Measurements from ENCODE around the gene LRRN2. TPM values are rescaled to one million over a fixed set of nuclear protein-coding genes. Genes with fewer than 3 reads are reported as not detected.
A peak's percentile ranks its signal among the peaks of the same experiment; 100 is the strongest.

LRRN2 gene
- total RNA-seq, 4 donors from 2014 or later: 2.0 to 8.6 (median 3.9) TPM

DNA sequence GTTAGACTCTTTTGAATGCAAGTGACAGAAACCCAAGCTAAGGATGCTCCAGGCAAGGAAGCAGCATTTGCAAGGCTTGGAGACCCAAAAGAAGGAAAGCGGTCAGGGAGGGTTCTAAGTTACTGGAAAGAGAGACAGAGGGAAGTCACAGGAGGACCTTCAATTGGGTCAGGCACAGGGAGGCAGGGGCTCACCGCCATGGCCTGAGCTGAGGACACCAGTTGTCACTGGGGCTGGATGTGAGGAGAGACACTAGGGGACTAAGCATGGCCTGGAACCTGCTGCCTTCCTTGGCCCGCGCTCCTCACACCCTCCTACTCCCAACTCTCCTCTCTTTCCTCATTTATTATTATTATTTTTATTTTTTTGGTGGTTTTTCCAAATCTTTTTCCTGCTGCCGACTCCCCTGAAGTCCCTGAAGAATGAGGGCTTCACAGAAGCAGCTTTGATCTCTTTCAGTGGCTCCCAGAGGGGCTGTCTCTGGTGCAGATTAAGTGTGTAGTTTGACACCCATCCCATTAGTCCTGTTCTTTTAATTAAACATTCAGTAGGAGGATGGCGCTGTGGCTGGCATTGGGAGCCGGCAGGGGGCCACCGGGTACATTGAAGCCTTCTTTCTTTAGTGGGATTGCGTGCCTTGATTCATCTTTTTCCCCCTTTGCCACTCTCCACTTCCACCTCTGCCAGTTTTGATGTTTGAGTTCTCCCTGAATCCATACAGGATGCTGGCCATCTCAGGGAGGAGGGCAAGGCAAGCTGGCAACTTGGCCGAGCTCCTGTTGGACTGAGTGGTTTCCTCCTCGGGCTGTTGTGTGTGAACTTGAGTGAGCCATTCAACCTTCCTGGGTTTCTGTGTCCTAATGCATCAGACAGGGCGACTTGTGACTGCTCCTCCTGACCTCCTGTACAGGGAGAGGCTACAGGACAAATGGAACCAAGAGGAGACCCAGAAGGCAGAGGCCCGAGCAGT lies 110.0 kb downstream of the LRRN2 start:
- Histone ChIP-seq H3K27me3 (no peaks in the 10 kb centered on the region), H3K27ac (peak overlapping the region in 1 of 3 donors; percentile 64), H3K4me1 (peaks cover 10 to 24% of the 10 kb centered on the region in 2 donors), H3K9me3 (no peaks in the 10 kb centered on the region), H3K4me3 (replicated peaks in 1 of 3) (no peak overlapping the region), H3K36me3 (no peaks in the 10 kb centered on the region)
- no peak for DNase-seq
- intact Hi-C loops (cut with DNase I): loop anchor here (10.0 kb wide), 1 partner anchor 189 kb away; no protein-coding TSS in a partner anchor
- 87 to 89% methylated on average over 13 of the region's 13 CpGs for WGBS, 2 donors
- TF ChIP-seq, protein P1, sequence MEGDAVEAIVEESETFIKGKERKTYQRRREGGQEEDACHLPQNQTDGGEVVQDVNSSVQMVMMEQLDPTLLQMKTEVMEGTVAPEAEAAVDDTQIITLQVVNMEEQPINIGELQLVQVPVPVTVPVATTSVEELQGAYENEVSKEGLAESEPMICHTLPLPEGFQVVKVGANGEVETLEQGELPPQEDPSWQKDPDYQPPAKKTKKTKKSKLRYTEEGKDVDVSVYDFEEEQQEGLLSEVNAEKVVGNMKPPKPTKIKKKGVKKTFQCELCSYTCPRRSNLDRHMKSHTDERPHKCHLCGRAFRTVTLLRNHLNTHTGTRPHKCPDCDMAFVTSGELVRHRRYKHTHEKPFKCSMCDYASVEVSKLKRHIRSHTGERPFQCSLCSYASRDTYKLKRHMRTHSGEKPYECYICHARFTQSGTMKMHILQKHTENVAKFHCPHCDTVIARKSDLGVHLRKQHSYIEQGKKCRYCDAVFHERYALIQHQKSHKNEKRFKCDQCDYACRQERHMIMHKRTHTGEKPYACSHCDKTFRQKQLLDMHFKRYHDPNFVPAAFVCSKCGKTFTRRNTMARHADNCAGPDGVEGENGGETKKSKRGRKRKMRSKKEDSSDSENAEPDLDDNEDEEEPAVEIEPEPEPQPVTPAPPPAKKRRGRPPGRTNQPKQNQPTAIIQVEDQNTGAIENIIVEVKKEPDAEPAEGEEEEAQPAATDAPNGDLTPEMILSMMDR (IDR thresholded peaks at IDR 0.05): no peak
- TF ChIP-seq POLR2A (IDR thresholded peaks at IDR 0.05): no peak

DNA sequence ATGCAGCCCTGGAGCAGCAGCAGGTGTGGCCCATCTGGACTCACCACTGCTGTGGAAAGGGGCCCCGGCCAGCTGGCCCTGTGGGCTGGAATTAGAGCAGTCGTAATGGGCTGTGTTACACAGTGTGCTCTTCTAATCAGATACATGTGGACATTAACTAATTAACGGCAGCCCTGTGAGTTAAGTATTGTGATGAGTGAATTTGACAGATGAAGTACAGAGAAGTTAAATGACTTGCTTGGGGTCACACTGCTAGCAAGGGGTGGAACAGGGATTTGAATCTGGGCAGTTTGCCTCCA lies 110.7 kb downstream of the LRRN2 start:
- Histone ChIP-seq H3K4me3 (replicated peaks in 1 of 3) (no peak overlapping the region), H3K36me3 (no peaks in the 10 kb centered on the region), H3K27me3 (no peaks in the 10 kb centered on the region), H3K4me1 (peaks cover 11 to 24% of the 10 kb centered on the region in 2 donors), H3K27ac (peak overlapping the region in 2 of 3 donors; percentile 45 to 64), H3K9me3 (no peaks in the 10 kb centered on the region)
- 69 to 87% methylated on average over 3 of the region's 3 CpGs for WGBS, 2 donors
- DNase-seq: no peak
- intact Hi-C loops (cut with DNase I): loop anchor here (10.0 kb wide), 1 partner anchor 190 kb away; no protein-coding TSS in a partner anchor
- TF ChIP-seq POLR2A (IDR thresholded peaks at IDR 0.05): no peak
- TF ChIP-seq, protein P1 (IDR thresholded peaks at IDR 0.05): no peak

DNA sequence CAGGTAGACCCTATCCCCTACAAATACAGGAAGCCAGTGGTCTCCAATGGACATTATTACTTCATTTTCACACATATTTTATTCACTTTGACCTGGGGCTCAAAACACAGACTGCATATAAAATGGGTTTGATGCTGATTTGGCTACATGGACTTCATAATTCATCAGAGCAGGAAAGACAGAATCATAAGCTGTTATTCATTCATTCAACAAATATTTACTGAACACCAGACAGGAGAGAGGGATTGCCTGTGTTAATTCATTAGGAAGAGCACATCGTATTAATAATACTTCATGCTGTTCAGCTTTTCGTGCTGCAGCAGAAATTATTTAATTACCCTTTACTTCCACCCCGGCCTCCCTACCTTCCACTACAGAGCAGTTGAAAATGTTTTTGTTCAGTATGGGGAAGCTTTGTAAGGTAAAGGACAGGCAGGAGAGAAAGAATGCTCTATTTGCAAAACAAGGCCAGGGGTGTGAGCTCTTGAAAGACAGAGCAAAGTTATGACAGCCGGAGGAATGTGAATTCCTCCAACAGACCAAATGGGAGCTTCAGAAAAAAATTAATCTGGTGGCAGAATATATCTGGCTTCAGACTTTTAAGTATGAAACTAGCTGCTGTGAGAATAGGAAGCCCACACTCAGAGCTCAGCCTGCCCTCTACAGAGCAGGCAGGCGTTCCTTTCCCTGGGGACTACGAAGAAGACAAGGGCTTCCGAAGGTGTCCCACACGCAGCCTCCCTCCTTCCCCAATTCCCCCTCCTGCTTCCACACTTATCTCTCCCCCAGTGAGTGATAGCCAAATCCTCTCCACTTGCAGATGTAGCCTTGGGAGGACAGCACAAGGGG lies 111.3 kb downstream of the LRRN2 start:
- WGBS, 2 donors: 72 to 77% methylated on average over 8 of the region's 8 CpGs
- no peaks in the 10 kb centered on the region for H3K9me3 ChIP-seq
- no peak for DNase-seq
- peak overlapping the region in 2 of 3 donors; percentile 45 to 64 for H3K27ac ChIP-seq
- H3K36me3 ChIP-seq: no peaks in the 10 kb centered on the region
- H3K4me3 ChIP-seq (replicated peaks in 1 of 3): no peak overlapping the region
- intact Hi-C loops (cut with DNase I): loop anchor here (10.0 kb wide), 1 partner anchor 191 kb away; no protein-coding TSS in a partner anchor
- TF ChIP-seq POLR2A (IDR thresholded peaks at IDR 0.05): no peak
- TF ChIP-seq, protein P1 (IDR thresholded peaks at IDR 0.05): no peak
- H3K27me3 ChIP-seq: no peaks in the 10 kb centered on the region
- peaks cover 17 to 26% of the 10 kb centered on the region in 2 donors for H3K4me1 ChIP-seq

DNA sequence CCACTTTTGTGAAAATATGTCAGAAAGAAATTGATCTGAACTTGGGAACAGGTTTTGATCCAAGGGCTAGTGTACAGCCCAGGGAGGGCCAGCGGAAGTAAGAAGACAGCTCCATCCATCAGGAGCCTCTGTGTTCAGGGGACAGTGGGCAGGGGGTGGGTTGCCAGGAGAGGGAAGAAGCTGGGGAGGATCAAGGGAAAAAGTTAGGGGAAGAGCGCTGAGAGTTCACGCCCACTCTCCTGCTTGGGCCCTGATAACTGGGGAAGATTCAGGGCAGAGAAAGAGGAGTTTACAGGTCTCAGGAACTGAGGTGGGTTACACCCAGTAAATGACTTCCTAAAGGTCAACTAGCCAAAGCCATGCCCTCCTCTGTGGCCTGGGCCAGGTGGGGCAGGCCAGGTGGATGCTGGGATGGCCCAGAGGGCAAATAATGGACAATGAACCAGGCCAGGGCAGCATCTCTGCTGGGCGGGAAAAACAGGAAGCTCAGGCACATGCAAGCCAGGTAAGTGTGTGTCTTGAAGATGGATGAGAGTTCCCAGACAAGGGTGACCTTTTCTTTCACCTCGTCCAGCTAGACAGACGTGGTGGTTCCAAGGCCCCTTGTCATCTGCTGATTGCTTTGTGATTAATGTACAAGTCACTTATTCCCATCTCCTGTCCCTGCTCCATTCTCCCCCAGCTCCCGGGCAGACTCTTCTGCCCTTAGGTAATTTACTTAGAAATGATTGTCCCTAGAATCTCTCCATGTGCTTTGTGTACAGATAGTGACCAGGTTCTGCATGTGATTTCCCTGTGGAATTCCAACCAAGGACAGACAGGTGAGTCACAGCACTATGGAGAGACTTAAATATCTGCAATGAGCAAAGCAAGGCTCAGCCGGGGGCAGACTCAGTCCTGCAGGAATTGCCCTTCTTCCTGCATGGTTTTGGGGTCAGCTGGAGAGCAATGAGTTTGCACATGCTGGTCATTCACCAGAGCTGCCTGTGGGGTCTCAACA lies 112.3 kb downstream of the LRRN2 start:
- DNase-seq: no peak
- no peaks in the 10 kb centered on the region for H3K27me3 ChIP-seq
- no peak overlapping the region for H3K4me3 ChIP-seq (replicated peaks in 1 of 3)
- intact Hi-C loops (cut with DNase I): loop anchor here (10.0 kb wide), 1 partner anchor 192 kb away; no protein-coding TSS in a partner anchor
- peaks cover 24 to 27% of the 10 kb centered on the region in 2 donors for H3K4me1 ChIP-seq
- no peaks in the 10 kb centered on the region for H3K36me3 ChIP-seq
- no peak overlapping the region for H3K27ac ChIP-seq
- 82 to 83% methylated on average over 8 of the region's 8 CpGs for WGBS, 2 donors
- TF ChIP-seq POLR2A (IDR thresholded peaks at IDR 0.05): no peak
- TF ChIP-seq, protein P1 (IDR thresholded peaks at IDR 0.05): no peak
- no peaks in the 10 kb centered on the region for H3K9me3 ChIP-seq
